MM.1S (cell line): Measurements from ENCODE around the gene RHOT2.

ENCODE experiments used
- DNase-seq: peaks from one replicate; pipeline ENCODE4 v3.0.0-alpha.2; 2015
- H2AFZ ChIP-seq: fragments of 300-600 bp; sonication (generic); 2 replicates; pipeline ENCODE4 v1.6.0; 2016; ENCODE audit warnings: antibody characterized with exemption, low read length
- H3F3A ChIP-seq: fragments of 300-600 bp; sonication (generic); 2 replicates; pipeline ENCODE4 v1.6.1; 2016; ENCODE audit warnings: mild to moderate bottlenecking, antibody characterized with exemption, low read length, moderate library complexity, mixed read lengths; ENCODE audit not compliant: insufficient read depth
- H3K27ac ChIP-seq: fragments of 300-600 bp; sonication (generic); 2 replicates; pipeline ENCODE4 v1.5.1; 2016; ENCODE audit warnings: mild to moderate bottlenecking, low read length
- H3K27me3 ChIP-seq: fragments of 300-600 bp; sonication (generic); replicated peaks from 2 replicates; pipeline ENCODE4 v1.6.0; 2016; ENCODE audit warnings: low read length; ENCODE audit not compliant: insufficient read depth
- H3K36me3 ChIP-seq: fragments of 300-600 bp; sonication (generic); replicated peaks from 2 replicates; pipeline ENCODE4 v1.6.1; 2016; ENCODE audit warnings: mild to moderate bottlenecking, low read length, mixed read lengths; ENCODE audit not compliant: insufficient read depth
- H3K4me1 ChIP-seq: fragments of 300-600 bp; sonication (generic); 2 replicates; pipeline ENCODE4 v1.6.1; 2016; ENCODE audit warnings: low read length, mixed read lengths
- H3K4me2 ChIP-seq: fragments of 300-600 bp; sonication (generic); 2 replicates; pipeline ENCODE4 v1.6.0; 2016; ENCODE audit warnings: low read depth, low read length
- H3K4me3 ChIP-seq: fragments of 300-600 bp; sonication (generic); 2 replicates; pipeline ENCODE4 v1.5.1; 2016; ENCODE audit warnings: low read length, mixed read lengths
- H3K79me2 ChIP-seq: fragments of 300-600 bp; sonication (generic); 2 replicates; pipeline ENCODE4 v1.6.1; 2016; ENCODE audit warnings: mixed run types, low read length, mixed read lengths
- H3K9ac ChIP-seq: fragments of 300-600 bp; sonication (generic); 2 replicates; pipeline ENCODE4 v1.6.1; 2016; ENCODE audit warnings: low read length, mixed read lengths
- H3K9me2 ChIP-seq: fragments of 300-600 bp; sonication (generic); replicated peaks from 2 replicates; pipeline ENCODE4 v1.6.1; 2016; ENCODE audit warnings: mild to moderate bottlenecking, low read length, mixed read lengths; ENCODE audit not compliant: insufficient read depth
- H3K9me3 ChIP-seq: fragments of 300-600 bp; sonication (generic); replicated peaks from 2 replicates; pipeline ENCODE4 v1.6.1; 2016; ENCODE audit warnings: mild to moderate bottlenecking, low read length, mixed read lengths; ENCODE audit not compliant: insufficient read depth
- H4K20me1 ChIP-seq: fragments of 300-600 bp; sonication (generic); 2 replicates; pipeline ENCODE4 v1.6.1; 2016; ENCODE audit warnings: mild to moderate bottlenecking, low read length, moderate library complexity, mixed read lengths; ENCODE audit not compliant: insufficient read depth
- CTCF ChIP-seq: fragments of 300-600 bp; sonication (generic); IDR thresholded peaks from 2 replicates; pipeline ENCODE4 v1.5.1; 2016; ENCODE audit warnings: antibody characterized with exemption, low read length, mixed read lengths
- EZH2 ChIP-seq: fragments of 300-600 bp; sonication (generic); optimal IDR thresholded peaks from 2 replicates; pipeline ENCODE3; 2017; ENCODE audit warnings: low read depth, mild to moderate bottlenecking, antibody characterized with exemption, low read length, mixed read lengths
- EZH2phosphoT487 ChIP-seq: fragments of 300-600 bp; sonication (generic); IDR thresholded peaks from 2 replicates; pipeline ENCODE4 v1.6.1; 2018; ENCODE audit warnings: antibody characterized with exemption, low read length

Gene RHOT2

DNA sequence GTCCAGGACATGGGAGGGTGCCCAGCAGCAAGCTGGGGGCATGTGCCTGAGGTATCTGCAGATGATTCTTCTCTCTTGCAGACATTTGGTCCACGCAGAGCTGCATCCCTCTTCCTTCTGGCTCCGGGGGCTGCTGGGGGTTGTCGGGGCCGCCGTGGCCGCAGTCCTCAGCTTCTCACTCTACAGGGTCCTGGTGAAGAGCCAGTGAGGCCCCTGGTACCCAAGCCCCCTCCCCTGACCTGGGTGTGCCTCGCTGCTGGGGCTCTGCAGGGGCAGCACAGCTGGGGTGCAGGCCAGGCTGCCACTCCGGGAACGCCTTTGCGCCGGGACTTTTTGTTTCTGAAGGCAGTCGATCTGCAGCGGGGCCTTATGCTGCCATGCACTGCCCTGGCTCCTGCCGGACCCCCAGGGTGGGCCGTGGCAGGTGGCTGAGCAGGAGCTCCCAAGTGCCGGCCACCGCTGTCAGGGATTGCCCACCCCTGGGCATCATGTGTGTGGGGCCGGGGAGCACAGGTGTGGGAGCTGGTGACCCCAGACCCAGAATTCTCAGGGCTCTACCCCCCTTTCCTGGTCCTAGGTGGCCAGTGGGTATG, 5.6 kb downstream of the RHOT2 start:
- 0 out of 2 replicates have a peak, but pooled peaks cover 6% of the 10 kb centered on the region for H3K4me1 ChIP-seq
- H3K4me3 ChIP-seq, result no peak overlapping the region
- no peak overlapping the region for H2AFZ ChIP-seq
- H3K27ac ChIP-seq, result no peak overlapping the region
- no peaks in the 10 kb centered on the region for H3K9me2 ChIP-seq
- H3K9me3 ChIP-seq, result no peaks in the 10 kb centered on the region
- no peak overlapping the region for H3K4me2 ChIP-seq
- TF ChIP-seq CTCF (no peak), EZH2phosphoT487 (no peak), EZH2 (no peak)
- no peaks in the 10 kb centered on the region for H4K20me1 ChIP-seq
- H3K27me3 ChIP-seq, result no peaks in the 10 kb centered on the region
- no peaks in the 10 kb centered on the region; the same call in 1 of the 2 replicates for H3K36me3 ChIP-seq
- DNase-seq, result no peak
- peaks cover 18% of the 10 kb centered on the region for H3K79me2 ChIP-seq
- H3F3A ChIP-seq, result no peaks in the 10 kb centered on the region
- no peak overlapping the region for H3K9ac ChIP-seq

DNA sequence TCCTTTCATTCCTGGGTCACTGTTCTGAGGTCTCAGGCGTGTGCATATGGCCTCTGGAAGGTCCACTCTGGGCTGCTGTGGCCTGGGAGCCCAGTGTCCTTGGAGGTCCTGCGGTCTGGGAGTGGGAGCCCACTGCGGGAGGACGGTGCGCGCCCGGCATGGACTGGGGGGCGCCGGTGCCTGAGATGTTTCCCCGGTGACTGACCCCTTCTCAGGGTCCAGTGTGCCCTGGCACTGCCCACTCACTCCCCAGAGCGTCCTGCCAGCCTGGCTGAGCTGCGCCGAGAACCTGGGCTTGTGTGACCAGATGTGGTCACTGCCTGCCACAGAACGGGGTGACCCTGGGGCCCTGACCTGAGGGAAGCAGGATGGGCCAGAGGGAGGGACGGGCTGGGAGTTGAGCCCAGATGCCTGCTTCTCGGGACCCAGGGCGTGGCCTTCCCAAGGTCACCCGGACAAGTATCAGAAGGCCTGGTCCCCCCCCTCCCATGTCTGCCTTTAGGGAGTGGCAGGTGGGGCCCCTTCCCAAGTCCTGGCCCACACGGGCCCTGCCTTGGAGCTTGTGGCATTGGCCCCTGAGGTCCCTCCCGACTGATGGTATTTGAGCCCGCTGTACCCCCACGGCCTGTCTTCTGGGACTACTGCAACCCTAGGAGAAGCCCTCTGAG, 6.4 kb downstream of the RHOT2 start:
- H3F3A ChIP-seq, result no peaks in the 10 kb centered on the region
- no peaks in the 10 kb centered on the region; the same call in 1 of the 2 replicates for H3K36me3 ChIP-seq
- H3K4me3 ChIP-seq, result no peak overlapping the region
- no peak overlapping the region for H2AFZ ChIP-seq
- no peaks in the 10 kb centered on the region for H4K20me1 ChIP-seq
- H3K4me1 ChIP-seq, result no peaks in the 10 kb centered on the region
- no peaks in the 10 kb centered on the region for H3K27me3 ChIP-seq
- no peak for DNase-seq
- H3K4me2 ChIP-seq, result no peak overlapping the region
- peaks cover 10% of the 10 kb centered on the region for H3K79me2 ChIP-seq
- H3K9me2 ChIP-seq, result no peaks in the 10 kb centered on the region
- H3K9me3 ChIP-seq, result no peaks in the 10 kb centered on the region
- no peak overlapping the region for H3K9ac ChIP-seq
- H3K27ac ChIP-seq, result no peak overlapping the region
- no peak for TF ChIP-seq EZH2
- no peak for TF ChIP-seq EZH2phosphoT487
- no peak for TF ChIP-seq CTCF

DNA sequence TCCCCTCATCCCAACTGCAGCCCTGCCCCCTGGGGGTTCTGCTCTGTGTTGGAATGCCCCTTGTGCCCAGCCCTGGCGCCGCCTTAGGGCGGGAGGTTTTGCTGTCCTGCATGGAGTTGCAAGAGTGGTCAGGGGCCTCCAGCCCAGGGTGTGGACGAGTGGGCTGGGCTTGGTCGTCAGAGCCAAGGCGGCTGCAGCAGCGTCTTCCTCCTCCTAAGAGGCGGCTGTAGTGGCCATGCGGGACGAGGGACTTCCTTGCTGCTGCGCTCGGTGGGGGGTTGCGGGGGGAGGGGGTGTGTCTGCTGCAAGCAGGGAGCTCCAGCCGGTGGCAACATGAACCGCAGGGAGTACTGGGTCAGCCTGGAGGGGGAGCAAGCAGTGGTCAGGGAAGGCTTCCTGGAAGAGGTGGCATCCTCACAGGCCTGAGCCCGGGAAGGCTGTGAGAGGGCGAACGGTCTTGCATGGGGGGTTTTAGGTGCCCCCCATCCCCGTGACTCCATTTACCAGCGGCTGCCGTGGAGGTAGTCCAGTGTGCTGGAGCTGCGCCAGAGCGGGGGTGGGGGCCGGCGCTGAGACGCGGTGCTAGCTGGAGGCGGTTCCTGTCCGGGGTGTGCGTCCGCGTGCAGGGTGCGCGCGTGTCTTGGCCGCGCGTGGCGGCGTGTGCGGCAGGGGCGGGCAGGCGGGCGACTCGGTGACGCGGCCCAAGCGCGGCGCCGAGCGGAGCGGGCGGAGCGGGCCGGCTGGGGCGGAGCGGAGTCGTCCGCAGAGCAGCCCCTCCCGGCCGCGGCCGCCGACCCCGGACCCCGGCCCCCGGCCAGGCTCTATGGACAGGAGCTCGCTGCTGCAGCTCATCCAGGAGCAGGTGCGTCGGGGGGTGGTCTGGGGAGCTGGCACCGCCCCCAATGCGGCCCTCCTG, 7.3 kb downstream of the RHOT2 start, which contains the start of gene RHBDL1:
Gene RHBDL1 (plus strand): TSS at position 704 of the 916 bp plus-strand sequence. CDS start 120 bp downstream, at position 824.
- Histone ChIP-seq H3K4me2 (no peak within 1 kb of the TSS), H3K9me2 (no peaks in the 10 kb centered on the region)

More for the DNA sequence above, 7.3 kb downstream of the RHOT2 start, which contains the start of gene RHBDL1:
- Histone ChIP-seq H3F3A (no peaks in the 10 kb centered on the region), H3K4me1 (no peaks in the 10 kb centered on the region), H3K27me3 (no peaks in the 10 kb centered on the region), H3K9ac (no peak within 1 kb of the TSS), H3K36me3 (no peaks in the 10 kb centered on the region; the same call in 1 of the 2 replicates), H3K27ac (no peak within 1 kb of the TSS), H3K4me3 (no peak within 1 kb of the TSS), H2AFZ (no peak within 1 kb of the TSS), H3K79me2 (peaks cover 1% of the 10 kb centered on the region), H3K9me3 (no peaks in the 10 kb centered on the region), H4K20me1 (no peaks in the 10 kb centered on the region)
- TF ChIP-seq EZH2phosphoT487 (no peak), CTCF (no peak), EZH2 (no peak)
- DNase-seq, result no peak
